ENCODE data around the gene SOCS7.

Gene SOCS7

GRCh38 chr17:38327936-38328335, 23.7 kb upstream of the SOCS7 start:
- no peak overlapping the region for H3K4me3 Mint-ChIP-seq

GRCh38 chr17:38328620-38329019, 23.0 kb upstream of the SOCS7 start:
- Mint-ChIP-seq H3K27ac (no peak overlapping the region), H3K4me3 (no peak overlapping the region), H3K27me3 (ENCODE audit: low read depth) (peaks cover 12% of the 10 kb centered on the region), H3K36me3 (ENCODE audit: low read depth) (peaks cover 3% of the 10 kb centered on the region), H3K4me1 (peaks cover 4% of the 10 kb centered on the region), H3K9me3 (no peaks in the 10 kb centered on the region)
- TF ChIP-seq CTCF (IDR thresholded peaks at IDR 0.05; ENCODE audit: unreplicated experiment in 3 of 3): no peak

More at GRCh38 chr17:38327936-38328335, 23.7 kb upstream of the SOCS7 start:
- Mint-ChIP-seq H3K4me1 (peaks cover 4% of the 10 kb centered on the region), H3K27ac (no peak overlapping the region), H3K27me3 (ENCODE audit: low read depth) (peaks cover 12% of the 10 kb centered on the region), H3K9me3 (no peaks in the 10 kb centered on the region), H3K36me3 (ENCODE audit: low read depth) (peaks cover 6% of the 10 kb centered on the region)
- TF ChIP-seq CTCF (IDR thresholded peaks at IDR 0.05; ENCODE audit: unreplicated experiment in 3 of 3): no peak

- Mint-ChIP-seq H3K36me3 (ENCODE audit: low read depth) (peaks cover 3% of the 10 kb centered on the region), H3K4me1 (peaks cover 4% of the 10 kb centered on the region), H3K4me3 (no peak overlapping the region), H3K9me3 (no peaks in the 10 kb centered on the region), H3K27ac (no peak overlapping the region), H3K27me3 (ENCODE audit: low read depth) (peaks cover 15% of the 10 kb centered on the region)
- no peak for TF ChIP-seq CTCF (IDR thresholded peaks at IDR 0.05; ENCODE audit: unreplicated experiment in 3 of 3)
These were observed 22.4 kb upstream of the SOCS7 start for GRCh38 chr17:38329284-38329683.

- Mint-ChIP-seq H3K27me3 (ENCODE audit: low read depth) (peaks cover 18% of the 10 kb centered on the region), H3K9me3 (no peaks in the 10 kb centered on the region), H3K36me3 (ENCODE audit: low read depth) (no peaks in the 10 kb centered on the region), H3K4me3 (no peak overlapping the region), H3K4me1 (peaks cover under 1% of the 10 kb centered on the region), H3K27ac (no peak overlapping the region)
- no peak for TF ChIP-seq CTCF (IDR thresholded peaks at IDR 0.05; ENCODE audit: unreplicated experiment in 3 of 3)
These were observed 21.6 kb upstream of the SOCS7 start for GRCh38 chr17:38329808-38330730.

- Mint-ChIP-seq H3K27me3 (ENCODE audit: low read depth) (peaks cover 22% of the 10 kb centered on the region), H3K36me3 (ENCODE audit: low read depth) (no peaks in the 10 kb centered on the region), H3K4me1 (no peaks in the 10 kb centered on the region), H3K9me3 (no peaks in the 10 kb centered on the region), H3K4me3 (no peak overlapping the region), H3K27ac (no peak overlapping the region)
- no peak for TF ChIP-seq CTCF (IDR thresholded peaks at IDR 0.05; ENCODE audit: unreplicated experiment in 3 of 3)
These were observed 20.7 kb upstream of the SOCS7 start for GRCh38 chr17:38330941-38331411.

Data from nephron (organoid).